Measurements from ENCODE around the gene HS3ST4. TPM values are rescaled to one million over a fixed set of nuclear protein-coding genes. Genes with fewer than 3 reads are reported as not detected.

Gene HS3ST4
- polyA plus RNA-seq, 1 donor from 2014 or later: 13.0 TPM

DNA sequence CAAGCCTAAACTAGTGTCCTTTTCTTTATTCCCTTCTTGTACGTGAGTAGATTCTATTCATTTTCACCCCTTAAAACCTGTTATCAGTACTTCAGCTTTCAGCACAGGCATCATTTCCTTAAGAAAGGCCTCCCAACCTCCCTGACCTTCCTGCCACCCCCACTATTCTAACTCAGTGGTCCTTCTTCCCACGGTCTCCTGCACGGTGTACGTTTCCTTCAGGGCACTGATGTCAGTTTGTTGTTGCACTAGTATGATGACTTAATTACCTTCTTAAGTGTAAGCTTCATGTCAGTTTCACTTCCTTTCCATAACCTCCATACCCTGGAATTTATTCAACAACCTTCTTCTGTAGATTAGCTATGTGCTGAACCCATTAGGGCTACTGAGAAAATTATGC, 484.2 kb downstream of the HS3ST4 start:
- Histone ChIP-seq H3K27ac (ENCODE audit: low read length) (no peak overlapping the region), H3F3A (ENCODE audit: insufficient read depth, low read length, poor library complexity, severe bottlenecking) (no peaks in the 10 kb centered on the region), H3K79me2 (replicated peaks; ENCODE audit: insufficient read depth, low read length) (no peaks in the 10 kb centered on the region), H3K27me3 (ENCODE audit: insufficient read depth, low read depth, low read length) (no peaks in the 10 kb centered on the region), H3K9me3 (ENCODE audit: low read length) (no peaks in the 10 kb centered on the region), H3K4me2 (ENCODE audit: low read length) (no peak overlapping the region), H3K36me3 (ENCODE audit: insufficient read depth, low read length) (no peaks in the 10 kb centered on the region), H3K4me3 (ENCODE audit: low read length) (no peak overlapping the region), H3K9ac (ENCODE audit: low read length) (no peak overlapping the region), H2AFZ (ENCODE audit: low read depth, low read length) (no peak overlapping the region), H4K20me1 (ENCODE audit: insufficient read depth) (no peaks in the 10 kb centered on the region), H3K9me2 (ENCODE audit: insufficient read depth, low read length) (no peaks in the 10 kb centered on the region)
- TF ChIP-seq, protein P1, sequence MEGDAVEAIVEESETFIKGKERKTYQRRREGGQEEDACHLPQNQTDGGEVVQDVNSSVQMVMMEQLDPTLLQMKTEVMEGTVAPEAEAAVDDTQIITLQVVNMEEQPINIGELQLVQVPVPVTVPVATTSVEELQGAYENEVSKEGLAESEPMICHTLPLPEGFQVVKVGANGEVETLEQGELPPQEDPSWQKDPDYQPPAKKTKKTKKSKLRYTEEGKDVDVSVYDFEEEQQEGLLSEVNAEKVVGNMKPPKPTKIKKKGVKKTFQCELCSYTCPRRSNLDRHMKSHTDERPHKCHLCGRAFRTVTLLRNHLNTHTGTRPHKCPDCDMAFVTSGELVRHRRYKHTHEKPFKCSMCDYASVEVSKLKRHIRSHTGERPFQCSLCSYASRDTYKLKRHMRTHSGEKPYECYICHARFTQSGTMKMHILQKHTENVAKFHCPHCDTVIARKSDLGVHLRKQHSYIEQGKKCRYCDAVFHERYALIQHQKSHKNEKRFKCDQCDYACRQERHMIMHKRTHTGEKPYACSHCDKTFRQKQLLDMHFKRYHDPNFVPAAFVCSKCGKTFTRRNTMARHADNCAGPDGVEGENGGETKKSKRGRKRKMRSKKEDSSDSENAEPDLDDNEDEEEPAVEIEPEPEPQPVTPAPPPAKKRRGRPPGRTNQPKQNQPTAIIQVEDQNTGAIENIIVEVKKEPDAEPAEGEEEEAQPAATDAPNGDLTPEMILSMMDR (IDR thresholded peaks at IDR 0.05; ENCODE audit: poor library complexity, severe bottlenecking): no peak
- no peak for TF ChIP-seq SMC3 (conservative IDR thresholded peaks at IDR 0.05; ENCODE audit: poor library complexity)
- no peak for TF ChIP-seq TAF1 (IDR thresholded peaks at IDR 0.05; ENCODE audit: low read depth)
- TF ChIP-seq RAD21 (conservative IDR thresholded peaks at IDR 0.05): no peak
- TF ChIP-seq, protein P2, sequence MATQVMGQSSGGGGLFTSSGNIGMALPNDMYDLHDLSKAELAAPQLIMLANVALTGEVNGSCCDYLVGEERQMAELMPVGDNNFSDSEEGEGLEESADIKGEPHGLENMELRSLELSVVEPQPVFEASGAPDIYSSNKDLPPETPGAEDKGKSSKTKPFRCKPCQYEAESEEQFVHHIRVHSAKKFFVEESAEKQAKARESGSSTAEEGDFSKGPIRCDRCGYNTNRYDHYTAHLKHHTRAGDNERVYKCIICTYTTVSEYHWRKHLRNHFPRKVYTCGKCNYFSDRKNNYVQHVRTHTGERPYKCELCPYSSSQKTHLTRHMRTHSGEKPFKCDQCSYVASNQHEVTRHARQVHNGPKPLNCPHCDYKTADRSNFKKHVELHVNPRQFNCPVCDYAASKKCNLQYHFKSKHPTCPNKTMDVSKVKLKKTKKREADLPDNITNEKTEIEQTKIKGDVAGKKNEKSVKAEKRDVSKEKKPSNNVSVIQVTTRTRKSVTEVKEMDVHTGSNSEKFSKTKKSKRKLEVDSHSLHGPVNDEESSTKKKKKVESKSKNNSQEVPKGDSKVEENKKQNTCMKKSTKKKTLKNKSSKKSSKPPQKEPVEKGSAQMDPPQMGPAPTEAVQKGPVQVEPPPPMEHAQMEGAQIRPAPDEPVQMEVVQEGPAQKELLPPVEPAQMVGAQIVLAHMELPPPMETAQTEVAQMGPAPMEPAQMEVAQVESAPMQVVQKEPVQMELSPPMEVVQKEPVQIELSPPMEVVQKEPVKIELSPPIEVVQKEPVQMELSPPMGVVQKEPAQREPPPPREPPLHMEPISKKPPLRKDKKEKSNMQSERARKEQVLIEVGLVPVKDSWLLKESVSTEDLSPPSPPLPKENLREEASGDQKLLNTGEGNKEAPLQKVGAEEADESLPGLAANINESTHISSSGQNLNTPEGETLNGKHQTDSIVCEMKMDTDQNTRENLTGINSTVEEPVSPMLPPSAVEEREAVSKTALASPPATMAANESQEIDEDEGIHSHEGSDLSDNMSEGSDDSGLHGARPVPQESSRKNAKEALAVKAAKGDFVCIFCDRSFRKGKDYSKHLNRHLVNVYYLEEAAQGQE (IDR thresholded peaks at IDR 0.05; ENCODE audit: borderline replicate concordance): no peak
- no peak for TF ChIP-seq POLR2AphosphoS5 (IDR thresholded peaks at IDR 0.05)
- TF ChIP-seq EP300 (conservative IDR thresholded peaks at IDR 0.05; ENCODE audit: poor library complexity, severe bottlenecking): no peak
- TF ChIP-seq MXI1 (conservative IDR thresholded peaks at IDR 0.05; ENCODE audit: poor library complexity, severe bottlenecking): no peak
- no peak for TF ChIP-seq EZH2 (IDR thresholded peaks at IDR 0.05; ENCODE audit: borderline replicate concordance, insufficient read depth, low read length, poor library complexity, severe bottlenecking)

DNA sequence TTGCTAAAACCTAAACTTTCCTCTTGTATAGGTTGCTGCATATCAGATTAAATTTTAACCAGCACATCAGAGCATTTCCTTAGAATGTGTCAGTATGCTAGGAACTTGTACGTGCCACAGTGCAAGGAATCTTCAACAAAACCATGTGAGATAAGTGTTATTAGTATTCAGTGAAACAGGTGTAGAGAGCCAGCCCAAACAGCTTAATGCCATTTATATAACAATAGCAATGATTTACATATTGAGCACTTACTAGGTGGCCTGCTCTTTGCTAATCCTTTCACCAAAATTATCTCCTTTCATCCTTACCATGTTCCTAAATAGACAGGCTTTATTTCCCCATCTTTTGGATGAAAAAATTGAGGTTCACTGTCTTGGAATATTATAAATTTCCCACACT, 485.7 kb downstream of the HS3ST4 start:
- Histone ChIP-seq H3K9me3 (ENCODE audit: low read length) (no peaks in the 10 kb centered on the region), H3K27ac (ENCODE audit: low read length) (no peak overlapping the region), H3K79me2 (replicated peaks; ENCODE audit: insufficient read depth, low read length) (no peaks in the 10 kb centered on the region), H3K27me3 (ENCODE audit: insufficient read depth, low read depth, low read length) (no peaks in the 10 kb centered on the region), H3K9me2 (ENCODE audit: insufficient read depth, low read length) (no peaks in the 10 kb centered on the region), H4K20me1 (ENCODE audit: insufficient read depth) (no peaks in the 10 kb centered on the region), H3K4me2 (ENCODE audit: low read length) (no peak overlapping the region), H3K4me3 (ENCODE audit: low read length) (no peak overlapping the region), H3F3A (ENCODE audit: insufficient read depth, low read length, poor library complexity, severe bottlenecking) (no peaks in the 10 kb centered on the region), H3K9ac (ENCODE audit: low read length) (no peak overlapping the region), H3K36me3 (ENCODE audit: insufficient read depth, low read length) (no peaks in the 10 kb centered on the region), H2AFZ (ENCODE audit: low read depth, low read length) (no peak overlapping the region)
- TF ChIP-seq SMC3 (conservative IDR thresholded peaks at IDR 0.05; ENCODE audit: poor library complexity) (no peak), RAD21 (conservative IDR thresholded peaks at IDR 0.05) (no peak), POLR2AphosphoS5 (IDR thresholded peaks at IDR 0.05) (no peak), EP300 (conservative IDR thresholded peaks at IDR 0.05; ENCODE audit: poor library complexity, severe bottlenecking) (no peak), TAF1 (IDR thresholded peaks at IDR 0.05; ENCODE audit: low read depth) (no peak), EZH2 (IDR thresholded peaks at IDR 0.05; ENCODE audit: borderline replicate concordance, insufficient read depth, low read length, poor library complexity, severe bottlenecking) (no peak), MXI1 (conservative IDR thresholded peaks at IDR 0.05; ENCODE audit: poor library complexity, severe bottlenecking) (no peak)
- TF ChIP-seq, protein P2 (IDR thresholded peaks at IDR 0.05; ENCODE audit: borderline replicate concordance): no peak
- TF ChIP-seq, protein P1 (IDR thresholded peaks at IDR 0.05; ENCODE audit: poor library complexity, severe bottlenecking): no peak

Data from neural cell (in vitro differentiated cells).